Measurements from ENCODE around the gene ELOA2. TPM values are rescaled to one million over a fixed set of nuclear protein-coding genes. Genes with fewer than 3 reads are reported as not detected.

ELOA2 gene
- not detected for total RNA-seq

DNA sequence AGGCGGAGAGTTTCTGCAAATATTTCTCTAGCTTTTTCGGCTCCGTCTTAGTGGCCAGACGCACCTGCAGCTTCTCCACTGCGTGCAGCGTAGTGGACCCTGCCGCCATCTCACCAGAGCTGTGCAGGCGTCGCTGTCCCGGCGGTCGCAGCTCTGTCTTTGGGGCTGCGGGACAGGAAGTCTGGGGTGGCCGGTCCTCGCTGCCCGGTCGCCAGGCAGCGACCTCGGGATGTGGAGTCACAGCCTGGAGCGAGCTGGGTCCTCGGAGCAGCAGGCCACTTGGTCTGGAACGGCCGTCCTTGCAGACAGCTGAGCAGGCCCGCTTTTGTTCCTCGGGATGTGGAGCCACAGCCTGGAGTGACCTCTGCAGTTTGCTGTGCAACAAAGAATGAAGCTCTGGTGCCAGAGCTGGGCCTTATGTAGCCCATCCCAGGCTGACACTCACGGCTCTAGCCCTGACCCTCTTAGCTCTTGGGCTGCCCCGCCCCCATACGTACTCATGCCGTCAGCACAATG is at the start of gene ELOA2:
TSS of gene ELOA2 (minus strand) at position 466 of the 516 bp plus-strand sequence. CDS start at position 109, 357 bp downstream.
- no peaks in the 10 kb centered on the region for H3K36me3 ChIP-seq (ENCODE audit: control insufficient read depth in 3 of 3, insufficient read depth in 3 of 3, low read length in 3 of 3)
- H3K4me3 ChIP-seq (ENCODE audit: low read length in 3 of 3), result no peak within 1 kb of the TSS
- H3K9ac ChIP-seq (ENCODE audit: low read depth in 1 of 3, low read length in 3 of 3), result no peak within 1 kb of the TSS
- H3K27ac ChIP-seq (ENCODE audit: low read depth, low read length), result no peak within 1 kb of the TSS
- H3K9me3 ChIP-seq (ENCODE audit: control insufficient read depth in 3 of 3, low read length in 3 of 3), result peaks cover 0 to 3% (median 0%) of the 10 kb centered on the region in 3 donors
- no peaks in the 10 kb centered on the region for H3K27me3 ChIP-seq (ENCODE audit: control insufficient read depth in 3 of 3, insufficient read depth in 3 of 3, low read length in 3 of 3)
- H3K4me1 ChIP-seq (ENCODE audit: control insufficient read depth in 3 of 3, insufficient read depth in 3 of 3, low read length in 3 of 3), result no peaks in the 10 kb centered on the region

GRCh38 chr18:47081578-47081977 is 46.2 kb upstream of the ELOA2 start:
- Histone ChIP-seq H3K4me1 (ENCODE audit: control insufficient read depth in 3 of 3, insufficient read depth in 3 of 3, low read length in 3 of 3) (no peaks in the 10 kb centered on the region), H3K36me3 (ENCODE audit: control insufficient read depth in 3 of 3, insufficient read depth in 3 of 3, low read length in 3 of 3) (peaks cover 0 to 1% (median 0%) of the 10 kb centered on the region in 3 donors), H3K27me3 (ENCODE audit: control insufficient read depth in 3 of 3, insufficient read depth in 3 of 3, low read length in 3 of 3) (no peaks in the 10 kb centered on the region), H3K9me3 (ENCODE audit: control insufficient read depth in 3 of 3, low read length in 3 of 3) (no peaks in the 10 kb centered on the region), H3K4me3 (ENCODE audit: low read length in 3 of 3) (no peak overlapping the region), H3K9ac (ENCODE audit: low read depth in 1 of 3, low read length in 3 of 3) (no peak overlapping the region), H3K27ac (ENCODE audit: low read depth, low read length) (no peak overlapping the region)

DNA sequence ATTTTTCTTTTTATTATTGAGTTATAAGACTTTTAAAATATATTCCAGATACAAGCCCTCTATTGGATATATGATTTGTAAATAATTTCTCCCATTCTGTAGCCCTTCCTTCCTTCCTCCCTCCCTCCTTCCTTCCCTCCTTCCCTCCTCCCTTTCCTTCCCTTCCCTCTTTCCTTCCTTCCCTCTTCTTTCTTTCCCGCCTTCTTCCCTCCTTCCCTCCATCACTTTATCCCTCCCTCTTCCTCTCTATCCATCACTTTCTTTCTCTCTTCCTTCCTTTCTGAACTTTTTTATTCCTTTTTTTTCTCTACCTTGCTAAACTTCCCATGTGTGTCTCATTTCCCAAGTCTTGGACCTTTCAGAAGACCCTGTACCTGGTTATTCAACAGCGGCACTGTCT is 45.5 kb upstream of the ELOA2 start:
- Histone ChIP-seq H3K9ac (ENCODE audit: low read depth in 1 of 3, low read length in 3 of 3) (no peak overlapping the region), H3K9me3 (ENCODE audit: control insufficient read depth in 3 of 3, low read length in 3 of 3) (no peaks in the 10 kb centered on the region), H3K4me3 (ENCODE audit: low read length in 3 of 3) (no peak overlapping the region), H3K27me3 (ENCODE audit: control insufficient read depth in 3 of 3, insufficient read depth in 3 of 3, low read length in 3 of 3) (no peaks in the 10 kb centered on the region), H3K4me1 (ENCODE audit: control insufficient read depth in 3 of 3, insufficient read depth in 3 of 3, low read length in 3 of 3) (no peaks in the 10 kb centered on the region), H3K27ac (ENCODE audit: low read depth, low read length) (no peak overlapping the region), H3K36me3 (ENCODE audit: control insufficient read depth in 3 of 3, insufficient read depth in 3 of 3, low read length in 3 of 3) (no peaks in the 10 kb centered on the region)

DNA sequence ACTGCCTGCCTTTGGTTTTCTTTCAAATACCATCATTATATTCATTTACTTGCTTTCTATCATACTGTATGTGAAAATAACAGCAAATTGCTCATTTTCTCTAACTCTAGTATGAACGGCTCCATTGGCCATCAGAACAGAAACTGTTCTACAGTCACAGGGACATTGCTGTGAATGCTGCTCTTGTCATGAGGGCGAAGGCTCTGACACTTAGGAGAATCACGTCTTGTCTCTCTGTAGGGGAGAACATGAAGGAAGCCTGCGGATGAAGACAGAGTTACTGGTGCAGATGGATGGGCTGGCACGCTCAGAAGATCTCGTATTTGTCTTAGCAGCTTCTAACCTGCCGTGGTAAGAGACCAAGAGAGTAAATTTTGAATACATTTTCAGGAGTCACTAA is 41.7 kb upstream of the ELOA2 start:
- H3K4me1 ChIP-seq (ENCODE audit: control insufficient read depth in 3 of 3, insufficient read depth in 3 of 3, low read length in 3 of 3), result no peaks in the 10 kb centered on the region
- no peaks in the 10 kb centered on the region for H3K27me3 ChIP-seq (ENCODE audit: control insufficient read depth in 3 of 3, insufficient read depth in 3 of 3, low read length in 3 of 3)
- no peak overlapping the region for H3K27ac ChIP-seq (ENCODE audit: low read depth, low read length)
- H3K9ac ChIP-seq (ENCODE audit: low read depth in 1 of 3, low read length in 3 of 3), result no peak overlapping the region
- no peaks in the 10 kb centered on the region for H3K9me3 ChIP-seq (ENCODE audit: control insufficient read depth in 3 of 3, low read length in 3 of 3)
- no peaks in the 10 kb centered on the region for H3K36me3 ChIP-seq (ENCODE audit: control insufficient read depth in 3 of 3, insufficient read depth in 3 of 3, low read length in 3 of 3)
- H3K4me3 ChIP-seq (ENCODE audit: low read length in 3 of 3), result no peak overlapping the region

DNA sequence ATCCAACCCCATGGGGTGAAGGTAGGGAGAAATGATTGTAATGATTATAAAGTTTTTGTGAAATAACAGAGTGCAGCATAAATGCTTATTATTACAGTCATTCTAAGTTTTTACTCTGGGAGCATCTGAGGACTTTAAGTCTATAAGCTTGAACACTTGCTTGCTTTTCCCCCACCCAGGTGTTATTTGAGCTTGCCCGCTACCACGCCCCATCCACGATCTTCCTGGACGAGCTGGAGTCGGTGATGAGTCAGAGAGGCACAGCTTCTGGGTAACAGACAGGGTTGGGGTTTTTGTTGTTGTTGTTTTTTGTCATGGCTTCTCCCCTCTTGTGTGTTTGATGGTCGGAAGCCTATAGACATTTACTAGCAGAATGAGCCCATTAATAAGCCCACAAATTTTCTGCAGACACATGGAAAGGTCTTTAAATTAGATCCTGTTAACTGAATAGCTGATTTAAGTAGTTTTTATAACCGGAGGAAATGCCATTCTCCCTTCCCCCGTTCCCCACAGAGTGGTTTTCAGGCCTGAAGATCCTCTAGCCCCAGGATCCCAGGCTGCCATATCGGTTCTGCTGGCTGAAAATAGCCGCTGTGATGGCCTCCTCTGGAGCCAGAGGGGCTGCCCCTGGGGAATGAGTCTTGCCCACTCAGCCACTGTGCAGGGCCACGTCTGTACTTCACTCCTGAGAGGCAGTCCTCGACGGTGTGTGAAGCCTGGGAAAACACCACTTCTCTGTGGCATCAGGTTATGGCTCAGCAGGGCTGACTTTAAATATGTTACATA is 39.9 kb upstream of the ELOA2 start:
- Histone ChIP-seq H3K4me1 (ENCODE audit: control insufficient read depth in 3 of 3, insufficient read depth in 3 of 3, low read length in 3 of 3) (no peaks in the 10 kb centered on the region), H3K36me3 (ENCODE audit: control insufficient read depth in 3 of 3, insufficient read depth in 3 of 3, low read length in 3 of 3) (no peaks in the 10 kb centered on the region), H3K27me3 (ENCODE audit: control insufficient read depth in 3 of 3, insufficient read depth in 3 of 3, low read length in 3 of 3) (no peaks in the 10 kb centered on the region), H3K27ac (ENCODE audit: low read depth, low read length) (no peak overlapping the region), H3K9me3 (ENCODE audit: control insufficient read depth in 3 of 3, low read length in 3 of 3) (no peaks in the 10 kb centered on the region), H3K9ac (ENCODE audit: low read depth in 1 of 3, low read length in 3 of 3) (no peak overlapping the region), H3K4me3 (ENCODE audit: low read length in 3 of 3) (no peak overlapping the region)

DNA sequence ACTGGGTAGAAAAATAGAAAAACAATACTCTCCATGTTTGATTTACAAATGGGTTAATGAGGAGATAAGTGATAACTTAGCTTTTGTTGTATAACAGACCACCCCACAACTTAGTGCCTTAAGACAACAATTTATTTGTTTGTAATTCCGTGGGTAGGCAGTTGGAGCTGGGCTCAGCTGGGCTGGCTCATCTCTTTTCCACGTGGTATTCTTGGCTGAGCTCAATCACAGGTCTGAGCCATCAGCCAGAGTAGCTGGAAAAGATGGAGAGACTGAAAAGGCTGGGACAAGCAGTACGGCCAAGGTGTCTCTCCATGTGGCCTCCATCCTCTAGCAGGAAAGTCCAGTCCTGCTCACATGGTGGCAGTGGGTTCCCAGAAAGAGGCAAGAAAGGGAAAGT is 32.2 kb upstream of the ELOA2 start:
- no peak overlapping the region for H3K9ac ChIP-seq (ENCODE audit: low read depth in 1 of 3, low read length in 3 of 3)
- no peaks in the 10 kb centered on the region for H3K9me3 ChIP-seq (ENCODE audit: control insufficient read depth in 3 of 3, low read length in 3 of 3)
- H3K4me1 ChIP-seq (ENCODE audit: control insufficient read depth in 3 of 3, insufficient read depth in 3 of 3, low read length in 3 of 3), result no peaks in the 10 kb centered on the region

GRCh38 chr18:47063096-47063495 is 27.7 kb upstream of the ELOA2 start:
- no peaks in the 10 kb centered on the region for H3K4me1 ChIP-seq (ENCODE audit: control insufficient read depth in 3 of 3, insufficient read depth in 3 of 3, low read length in 3 of 3)
- H3K27ac ChIP-seq (ENCODE audit: low read depth, low read length), result no peak overlapping the region
- H3K36me3 ChIP-seq (ENCODE audit: control insufficient read depth in 3 of 3, insufficient read depth in 3 of 3, low read length in 3 of 3), result no peaks in the 10 kb centered on the region

More for the DNA sequence above, 32.2 kb upstream of the ELOA2 start:
- no peak overlapping the region for H3K4me3 ChIP-seq (ENCODE audit: low read length in 3 of 3)
- H3K27me3 ChIP-seq (ENCODE audit: control insufficient read depth in 3 of 3, insufficient read depth in 3 of 3, low read length in 3 of 3), result peaks cover 0 to 6% (median 0%) of the 10 kb centered on the region in 3 donors
- no peaks in the 10 kb centered on the region for H3K36me3 ChIP-seq (ENCODE audit: control insufficient read depth in 3 of 3, insufficient read depth in 3 of 3, low read length in 3 of 3)
- no peak overlapping the region for H3K27ac ChIP-seq (ENCODE audit: low read depth, low read length)

DNA sequence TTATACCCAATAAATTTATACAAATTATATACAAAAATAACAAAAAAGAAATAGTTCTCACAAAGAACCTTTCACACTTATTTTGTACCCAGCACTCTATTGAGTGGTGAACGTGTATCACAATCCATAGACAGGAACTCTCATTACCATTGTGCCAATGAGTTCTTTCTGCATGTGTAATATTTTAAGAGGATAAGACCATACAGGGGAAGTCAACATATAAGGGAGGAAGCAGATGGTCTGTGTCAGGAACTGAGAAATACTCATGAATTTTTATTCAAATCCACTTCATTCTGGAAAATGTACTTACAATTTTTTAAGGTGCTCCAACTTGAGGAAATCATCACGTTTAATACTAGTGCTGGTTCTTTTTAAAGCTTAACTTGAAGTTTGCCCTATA is 27.1 kb upstream of the ELOA2 start:
- no peak overlapping the region for H3K9ac ChIP-seq (ENCODE audit: low read depth in 1 of 3, low read length in 3 of 3)
- no peak overlapping the region for H3K4me3 ChIP-seq (ENCODE audit: low read length in 3 of 3)
- no peaks in the 10 kb centered on the region for H3K36me3 ChIP-seq (ENCODE audit: control insufficient read depth in 3 of 3, insufficient read depth in 3 of 3, low read length in 3 of 3)
- H3K9me3 ChIP-seq (ENCODE audit: control insufficient read depth in 3 of 3, low read length in 3 of 3), result no peaks in the 10 kb centered on the region
- H3K27ac ChIP-seq (ENCODE audit: low read depth, low read length), result no peak overlapping the region
- no peaks in the 10 kb centered on the region for H3K4me1 ChIP-seq (ENCODE audit: control insufficient read depth in 3 of 3, insufficient read depth in 3 of 3, low read length in 3 of 3)
- peaks cover 0 to 6% (median 0%) of the 10 kb centered on the region in 3 donors for H3K27me3 ChIP-seq (ENCODE audit: control insufficient read depth in 3 of 3, insufficient read depth in 3 of 3, low read length in 3 of 3)

More at GRCh38 chr18:47063096-47063495, 27.7 kb upstream of the ELOA2 start:
- H3K9me3 ChIP-seq (ENCODE audit: control insufficient read depth in 3 of 3, low read length in 3 of 3), result no peaks in the 10 kb centered on the region
- H3K4me3 ChIP-seq (ENCODE audit: low read length in 3 of 3), result no peak overlapping the region
- peaks cover 0 to 6% (median 0%) of the 10 kb centered on the region in 3 donors for H3K27me3 ChIP-seq (ENCODE audit: control insufficient read depth in 3 of 3, insufficient read depth in 3 of 3, low read length in 3 of 3)
- H3K9ac ChIP-seq (ENCODE audit: low read depth in 1 of 3, low read length in 3 of 3), result no peak overlapping the region

- Histone ChIP-seq H3K4me3 (ENCODE audit: low read length in 3 of 3) (no peak overlapping the region), H3K36me3 (ENCODE audit: control insufficient read depth in 3 of 3, insufficient read depth in 3 of 3, low read length in 3 of 3) (no peaks in the 10 kb centered on the region), H3K9ac (ENCODE audit: low read depth in 1 of 3, low read length in 3 of 3) (no peak overlapping the region), H3K4me1 (ENCODE audit: control insufficient read depth in 3 of 3, insufficient read depth in 3 of 3, low read length in 3 of 3) (peaks cover 0 to 3% (median 0%) of the 10 kb centered on the region in 3 donors), H3K9me3 (ENCODE audit: control insufficient read depth in 3 of 3, low read length in 3 of 3) (no peaks in the 10 kb centered on the region), H3K27ac (ENCODE audit: low read depth, low read length) (no peak overlapping the region), H3K27me3 (ENCODE audit: control insufficient read depth in 3 of 3, insufficient read depth in 3 of 3, low read length in 3 of 3) (no peaks in the 10 kb centered on the region)
Measured at GRCh38 chr18:47054369-47054768, 18.9 kb upstream of the ELOA2 start.

DNA sequence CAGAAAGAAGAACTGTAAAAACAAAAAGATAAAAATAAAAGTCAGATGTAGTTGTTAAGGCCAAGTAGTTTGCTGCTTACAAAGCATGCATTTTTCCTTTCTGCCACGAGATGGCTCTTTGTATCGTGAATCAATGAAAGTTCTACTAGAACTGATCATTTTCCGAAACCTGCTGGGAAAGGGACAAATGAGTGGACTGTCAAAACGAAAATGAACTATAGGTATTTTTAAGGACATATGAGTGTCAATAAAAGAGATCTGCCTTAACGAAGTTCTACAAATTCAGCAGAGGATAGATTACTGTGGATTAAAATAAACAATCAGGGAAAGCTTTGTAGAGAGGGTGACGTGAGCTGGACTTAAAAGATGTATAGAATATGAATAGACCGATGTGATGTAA is 15.0 kb upstream of the ELOA2 start:
- Histone ChIP-seq H3K27ac (ENCODE audit: low read depth, low read length) (no peak overlapping the region), H3K9ac (ENCODE audit: low read depth in 1 of 3, low read length in 3 of 3) (no peak overlapping the region), H3K36me3 (ENCODE audit: control insufficient read depth in 3 of 3, insufficient read depth in 3 of 3, low read length in 3 of 3) (no peaks in the 10 kb centered on the region), H3K27me3 (ENCODE audit: control insufficient read depth in 3 of 3, insufficient read depth in 3 of 3, low read length in 3 of 3) (no peaks in the 10 kb centered on the region), H3K9me3 (ENCODE audit: control insufficient read depth in 3 of 3, low read length in 3 of 3) (no peaks in the 10 kb centered on the region), H3K4me3 (ENCODE audit: low read length in 3 of 3) (no peak overlapping the region), H3K4me1 (ENCODE audit: control insufficient read depth in 3 of 3, insufficient read depth in 3 of 3, low read length in 3 of 3) (peaks cover 0 to 3% (median 0%) of the 10 kb centered on the region in 3 donors)
